ENCODE measurements around the gene ADK. TPM values are rescaled to one million over a fixed set of nuclear protein-coding genes. Genes with fewer than 3 reads are reported as not detected.

ADK gene
- total and polyA plus RNA-seq, 2 of the 4 experiments (the other 2 are of a cell fraction): 30.6 to 40.9 TPM

DNA sequence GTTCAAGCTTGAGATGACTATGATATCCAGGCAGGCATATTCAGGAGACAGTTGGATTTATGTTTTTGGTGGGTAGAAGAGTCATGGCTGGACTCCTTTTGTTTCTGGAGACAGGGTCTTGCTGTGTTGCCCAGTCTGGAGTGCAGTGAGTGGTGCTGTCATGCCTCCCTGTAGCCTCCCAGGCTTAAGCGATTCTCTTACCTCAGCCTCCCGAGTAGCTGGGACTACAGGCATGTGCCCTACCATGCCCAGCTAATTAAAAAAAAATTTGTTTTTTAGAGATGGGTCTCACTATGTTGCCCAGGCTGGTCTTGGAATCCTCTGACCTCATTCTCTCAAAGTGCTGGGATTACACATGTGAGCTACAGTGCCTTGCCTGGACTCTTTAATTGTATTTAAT is 62.0 kb downstream of the ADK start:
- no peak overlapping the region for H3K4me3 ChIP-seq (ENCODE audit: insufficient read depth, low read depth, low read length)
- no peak overlapping the region for H3K4ac ChIP-seq (ENCODE audit: low read depth, low read length)
- H3K4me2 ChIP-seq (ENCODE audit: low read depth, low read length): no peak overlapping the region
- H4K20me1 ChIP-seq (ENCODE audit: insufficient read depth, low read length): no peaks in the 10 kb centered on the region
- peaks cover 3% of the 10 kb centered on the region; the same call in 1 of the 2 replicates for H3K9me1 ChIP-seq (ENCODE audit: insufficient read depth, low read length)
- ChIA-PET CTCF (interaction anchor here (0.6 to 2.2 kb wide), 7 partner anchors 10 to 90 kb away, joined by 3 to 7 read pairs (median 3); no protein-coding TSS in a partner anchor), POLR2A (ENCODE audit: unreplicated experiment) (no interaction called here)
- no peaks in the 10 kb centered on the region for H3K4me1 ChIP-seq (ENCODE audit: control insufficient read depth, insufficient read depth, low read length)
- H3K23ac ChIP-seq (ENCODE audit: low read depth, low read length): no peak overlapping the region
- H3K27me3 ChIP-seq (ENCODE audit: control insufficient read depth, insufficient read depth, low read length): no peaks in the 10 kb centered on the region
- BruUV-seq (replicated peaks): no TSS peak
- no peak overlapping the region for H2BK120ac ChIP-seq (ENCODE audit: low read depth, low read length)
- no peak overlapping the region for H4K8ac ChIP-seq (ENCODE audit: low read depth in 2 of 2, low read length in 2 of 2)
- H4K91ac ChIP-seq (ENCODE audit: insufficient read depth, low read depth, low read length): no peak overlapping the region
- no peak overlapping the region for H3K56ac ChIP-seq (ENCODE audit: extremely low read depth, insufficient read depth, low read length)
- in situ Hi-C loops (cut with MboI; ENCODE audit: low sequenced_read_pairs) (no loop called here), intact Hi-C loops (cut with micrococcal nuclease) (loop anchor here (5.0 kb wide), 2 partner anchors 61 to 86 kb away; partner anchors contain the start of genes ADK and AP3M1), dilution Hi-C loops (cut with HindIII; ENCODE audit: low sequenced_read_pairs, unreplicated experiment) (no loop called here)
- no peak overlapping the region for H3K9ac ChIP-seq (ENCODE audit: low read depth, low read length)
- no peak overlapping the region for H2AK9ac ChIP-seq (replicated peaks; ENCODE audit: low read depth, low read length, poor library complexity)
- peaks cover 11 to 34% of the 10 kb centered on the region in 2 experiments for H3K79me1 ChIP-seq (ENCODE audit: low read depth in 1 of 2, low read length in 2 of 2)
- H3K18ac ChIP-seq (ENCODE audit: low read depth, low read length): no peak overlapping the region
- no peak for TF ChIP-seq CHD1 (IDR thresholded peaks at IDR 0.05; ENCODE audit: low read depth, low read length)
- TF ChIP-seq ELK1 (IDR thresholded peaks at IDR 0.05; ENCODE audit: borderline replicate concordance, low read depth, low read length): no peak
- no peak for TF ChIP-seq RAD21 (IDR thresholded peaks at IDR 0.05; ENCODE audit: low read length)
- TF ChIP-seq CTCF (conservative IDR thresholded peaks at IDR 0.05; ENCODE audit: low read depth, low read length): no peak
- TF ChIP-seq MAZ (IDR thresholded peaks at IDR 0.05; ENCODE audit: borderline replicate concordance, low read depth, low read length): no peak
- TF ChIP-seq MXI1 (IDR thresholded peaks at IDR 0.05; ENCODE audit: borderline replicate concordance, low read depth, low read length): no peak
- TF ChIP-seq CEBPB (IDR thresholded peaks at IDR 0.05; ENCODE audit: low read depth, low read length): no peak
- no peak for TF ChIP-seq POLR2A (IDR thresholded peaks at IDR 0.05; ENCODE audit: low read depth, low read length)
- no peak for TF ChIP-seq NFE2L2 (IDR thresholded peaks at IDR 0.05; ENCODE audit: low read depth, low read length)
- TF ChIP-seq RFX5 (IDR thresholded peaks at IDR 0.05; ENCODE audit: low read depth, low read length): no peak
- H2AK5ac ChIP-seq (ENCODE audit: low read depth, low read length): no peak overlapping the region
- DNase-seq (no peak), ATAC-seq (ENCODE audit: low read depth) (no peak; the same call in 1 of the 2 replicates)
- peaks cover 1% of the 10 kb centered on the region; the same call in 1 of the 2 replicates for H3K36me3 ChIP-seq (ENCODE audit: control insufficient read depth, insufficient read depth, low read length)
- no CpG with 5 or more reads among the region's 2 CpGs for WGBS, 2 experiments (ENCODE audit: extremely low coverage in 2 of 2, insufficient read length in 1 of 2)
- H3K27ac ChIP-seq (ENCODE audit: insufficient read depth, low read length): no peak overlapping the region
- H2BK15ac ChIP-seq (ENCODE audit: low read depth, low read length): no peak overlapping the region
- H4K5ac ChIP-seq (ENCODE audit: low read depth, low read length): no peak overlapping the region
- no peak overlapping the region for H2BK20ac ChIP-seq (ENCODE audit: low read depth, low read length)
- no peak overlapping the region for H2BK5ac ChIP-seq (ENCODE audit: low read depth, low read length, poor library complexity, severe bottlenecking)
- H3K9me3 ChIP-seq (ENCODE audit: control insufficient read depth, insufficient read depth, low read length): no peaks in the 10 kb centered on the region
- no peak overlapping the region for H2AFZ ChIP-seq (replicated peaks; ENCODE audit: low read length, poor library complexity)
- H3K14ac ChIP-seq (replicated peaks; ENCODE audit: low read depth, low read length): no peak overlapping the region

Measured in IMR-90 (cell line).